Parathyroid adenoma (tissue), 2 donors: Measurements from ENCODE around the gene DTYMK.

Source experiments
- H2AFZ ChIP-seq: fragments of 300-600 bp; sonication (generic); one replicate; pipeline ENCODE4 v1.7.0; 2017; ENCODE audit warnings: antibody characterized with exemption, mild to moderate bottlenecking
- H3K27ac ChIP-seq: fragments of 300-600 bp; sonication (generic); one replicate; pipeline ENCODE4 v1.7.0; 2017
- H3K27me3 ChIP-seq: fragments of 300-600 bp; sonication (generic); one replicate; pipeline ENCODE4 v1.7.0; 2017; ENCODE audit warnings: low read length; ENCODE audit not compliant: control insufficient read depth, insufficient read depth
- H3K36me3 ChIP-seq: fragments of 300-600 bp; sonication (generic); one replicate; pipeline ENCODE4 v1.7.0; 2017; ENCODE audit warnings: low read length; ENCODE audit not compliant: control insufficient read depth, insufficient read depth
- H3K4me1 ChIP-seq: fragments of 300-600 bp; sonication (generic); one replicate; pipeline ENCODE4 v1.7.0; 2017; ENCODE audit warnings: control low read depth
- H3K4me2 ChIP-seq: fragments of 300-600 bp; sonication (generic); one replicate; pipeline ENCODE4 v1.7.0; 2017; ENCODE audit warnings: low read length
- H3K4me3 ChIP-seq: fragments of 300-600 bp; sonication (generic); one replicate; pipeline ENCODE4 v1.7.0; 2017; ENCODE audit warnings: low read depth, low read length
- H3K79me2 ChIP-seq: fragments of 300-600 bp; sonication (generic); one replicate; pipeline ENCODE4 v1.7.0; 2017; ENCODE audit warnings: control low read depth
- H3K9ac ChIP-seq: fragments of 300-600 bp; sonication (generic); one replicate; pipeline ENCODE4 v1.7.0; 2017; ENCODE audit warnings: mild to moderate bottlenecking
- H3K9me3 ChIP-seq: fragments of 300-600 bp; sonication (generic); one replicate; pipeline ENCODE4 v1.7.0; 2017; ENCODE audit warnings: low read length; ENCODE audit not compliant: control insufficient read depth
- CTCF ChIP-seq: fragments of 300-600 bp; sonication (generic); IDR thresholded peaks from one replicate; pipeline ENCODE4 v1.7.0; 2017; ENCODE audit warnings: antibody characterized with exemption, mild to moderate bottlenecking
- donor health status: primary hyperparathyroidism.

The DTYMK gene

GRCh38 chr2:241724259-241724974 lies 37.8 kb upstream of the DTYMK start:
- Histone ChIP-seq H3K4me3 (no peak overlapping the region), H3K27me3 (no peaks in the 10 kb centered on the region), H3K4me2 (no peak overlapping the region), H3K36me3 (no peaks in the 10 kb centered on the region), H3K9ac (no peak overlapping the region), H3K79me2 (no peaks in the 10 kb centered on the region), H3K27ac (no peak overlapping the region), H3K9me3 (no peaks in the 10 kb centered on the region), H2AFZ (no peak overlapping the region), H3K4me1 (no peaks in the 10 kb centered on the region)
- no peak for TF ChIP-seq CTCF

- Histone ChIP-seq H3K79me2 (no peaks in the 10 kb centered on the region), H3K4me3 (no peak overlapping the region), H3K9ac (no peak overlapping the region), H3K27ac (no peak overlapping the region), H2AFZ (no peak overlapping the region), H3K36me3 (no peaks in the 10 kb centered on the region), H3K27me3 (no peaks in the 10 kb centered on the region), H3K9me3 (no peaks in the 10 kb centered on the region), H3K4me1 (no peaks in the 10 kb centered on the region), H3K4me2 (no peak overlapping the region)
- no peak for TF ChIP-seq CTCF
These were observed 36.4 kb upstream of the DTYMK start for GRCh38 chr2:241722896-241723454.

- Histone ChIP-seq H3K4me2 (no peak overlapping the region), H3K27ac (no peak overlapping the region), H3K9me3 (no peaks in the 10 kb centered on the region), H3K27me3 (no peaks in the 10 kb centered on the region), H3K4me1 (no peaks in the 10 kb centered on the region), H3K36me3 (no peaks in the 10 kb centered on the region), H2AFZ (no peak overlapping the region), H3K79me2 (no peaks in the 10 kb centered on the region), H3K4me3 (no peak overlapping the region), H3K9ac (no peak overlapping the region)
- no peak for TF ChIP-seq CTCF
These were observed 35.2 kb upstream of the DTYMK start for GRCh38 chr2:241721852-241722251.

- H3K36me3 ChIP-seq = no peaks in the 10 kb centered on the region
- H3K9ac ChIP-seq = no peak overlapping the region
These were observed 33.9 kb upstream of the DTYMK start for GRCh38 chr2:241720560-241720959.

More at GRCh38 chr2:241720560-241720959, 33.9 kb upstream of the DTYMK start:
- H3K4me1 ChIP-seq = no peaks in the 10 kb centered on the region
- TF ChIP-seq CTCF = no peak
- no peak overlapping the region for H2AFZ ChIP-seq
- no peak overlapping the region for H3K27ac ChIP-seq
- H3K4me3 ChIP-seq = no peak overlapping the region
- no peaks in the 10 kb centered on the region for H3K27me3 ChIP-seq
- no peak overlapping the region for H3K4me2 ChIP-seq
- H3K79me2 ChIP-seq = no peaks in the 10 kb centered on the region
- H3K9me3 ChIP-seq = no peaks in the 10 kb centered on the region
